GM19372 (cell line): Measurements from ENCODE around the gene CFAP45.

Experiments
- ATAC-seq: cut with Tn5 transposase; IDR thresholded peaks from one replicate; pipeline ENCODE4 v1.9.1; 2021; ENCODE audit warnings: mild to moderate bottlenecking, low read depth, moderate library complexity; ENCODE audit not compliant: unreplicated experiment

CFAP45 gene

DNA sequence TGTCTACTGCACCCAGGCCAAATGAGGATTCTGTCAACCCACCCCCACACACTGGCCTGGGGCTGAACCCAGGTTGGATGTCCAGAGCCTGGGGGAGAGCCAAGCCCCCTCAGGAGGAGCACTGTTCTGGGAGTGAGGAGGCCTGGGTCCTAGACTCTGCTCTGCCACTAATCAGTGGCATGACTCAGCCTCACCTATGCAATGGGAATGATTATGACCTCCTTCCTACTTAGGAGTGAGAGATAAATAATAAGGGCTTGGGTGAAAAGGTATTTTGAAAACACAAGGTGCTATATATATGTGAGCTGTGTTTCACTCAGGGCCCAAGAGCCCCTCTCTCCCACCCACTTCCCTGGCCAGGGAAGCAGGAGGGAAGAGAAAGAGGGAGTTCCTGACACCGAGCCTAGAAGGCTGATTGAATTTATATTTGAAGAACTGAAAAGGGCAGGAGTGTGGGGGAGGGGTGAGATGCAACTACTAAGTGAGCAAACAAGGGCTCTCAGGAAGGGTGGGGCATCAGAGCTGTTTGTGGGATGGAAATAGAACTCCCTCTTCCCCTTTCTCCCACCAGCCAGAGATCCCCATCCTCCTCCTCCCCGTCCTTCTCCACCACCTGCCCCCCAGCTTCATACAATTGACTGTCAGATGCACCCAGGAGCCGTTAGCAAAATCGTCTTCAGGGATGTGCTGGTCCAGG, 37.2 kb upstream of the CFAP45 start:
- ATAC-seq = no peak

DNA sequence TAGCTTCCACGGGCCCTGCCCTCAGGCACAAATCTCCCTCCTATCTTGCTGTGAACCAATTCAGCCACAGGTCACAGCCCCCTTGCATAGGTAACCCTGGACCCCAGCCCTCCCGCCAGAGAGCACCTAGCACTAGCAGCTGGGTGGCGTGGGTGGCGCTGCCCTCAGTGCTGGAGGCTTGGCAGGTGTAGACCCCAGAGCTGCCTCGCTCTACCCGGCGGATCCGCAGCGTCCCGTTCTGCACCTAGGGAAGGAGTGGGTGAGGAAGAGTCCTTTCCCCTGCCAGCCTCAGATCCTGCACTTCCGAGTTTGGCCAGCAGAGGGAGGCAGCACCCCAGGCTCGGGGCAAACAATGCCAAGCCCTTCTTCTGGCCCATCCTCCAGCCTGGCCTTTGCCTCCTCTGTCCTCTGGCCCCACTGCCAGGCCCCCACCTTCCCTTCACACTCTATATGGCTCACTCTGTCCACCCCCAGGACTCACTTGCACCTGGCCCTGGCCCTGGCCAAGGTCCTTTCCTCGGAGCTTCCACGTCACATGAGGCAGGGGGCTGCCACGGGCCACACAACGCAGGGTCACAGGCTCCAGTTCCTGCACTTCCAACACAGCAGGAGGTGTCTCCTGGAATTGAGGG, 36.4 kb upstream of the CFAP45 start:
- no peak for ATAC-seq

DNA sequence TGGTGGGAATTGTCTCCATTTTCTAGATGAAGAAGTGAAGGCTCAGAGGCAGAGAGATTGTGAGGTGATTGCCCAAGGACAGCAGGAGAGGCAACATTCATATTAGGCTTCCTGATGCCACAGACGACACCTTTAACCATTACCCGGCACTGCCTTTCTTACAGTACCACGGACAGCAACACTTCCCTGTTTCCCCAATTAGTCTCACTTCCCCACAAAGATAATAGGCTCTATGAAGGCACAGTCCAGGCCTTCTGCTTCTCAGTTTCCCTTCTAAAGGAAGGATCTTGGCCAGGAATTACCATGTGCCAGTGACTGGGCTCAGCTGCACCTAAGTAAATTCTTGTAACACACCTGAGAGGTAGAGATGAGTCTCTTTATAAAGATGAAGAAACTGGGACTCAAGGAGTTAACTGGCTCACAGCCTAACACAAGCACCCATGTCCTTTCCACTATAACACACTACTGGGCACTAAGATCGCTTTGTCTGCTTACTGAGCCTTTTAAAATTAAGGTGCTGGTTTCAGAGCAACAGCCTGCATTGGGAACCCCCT, 35.8 kb upstream of the CFAP45 start:
- no peak for ATAC-seq

DNA sequence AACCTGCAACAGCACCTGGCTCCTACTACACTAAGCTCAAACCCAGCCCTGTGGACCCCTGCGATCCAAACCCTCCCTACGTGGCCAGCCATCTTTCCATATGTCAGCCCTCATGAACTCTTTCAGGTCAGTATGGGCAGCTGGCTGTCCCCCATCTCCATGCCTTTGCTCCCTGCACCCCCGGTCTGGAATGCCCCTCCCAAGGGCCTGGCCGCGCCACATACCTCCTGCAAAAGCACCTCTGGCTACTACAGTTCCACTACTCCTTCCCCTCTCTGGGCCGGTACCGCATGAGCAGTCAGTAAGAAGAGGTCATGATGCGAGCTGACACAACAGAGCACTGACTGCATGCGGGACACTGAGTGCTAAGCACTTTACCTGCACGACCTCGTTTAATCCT, 35.3 kb upstream of the CFAP45 start:
- no peak for ATAC-seq

DNA sequence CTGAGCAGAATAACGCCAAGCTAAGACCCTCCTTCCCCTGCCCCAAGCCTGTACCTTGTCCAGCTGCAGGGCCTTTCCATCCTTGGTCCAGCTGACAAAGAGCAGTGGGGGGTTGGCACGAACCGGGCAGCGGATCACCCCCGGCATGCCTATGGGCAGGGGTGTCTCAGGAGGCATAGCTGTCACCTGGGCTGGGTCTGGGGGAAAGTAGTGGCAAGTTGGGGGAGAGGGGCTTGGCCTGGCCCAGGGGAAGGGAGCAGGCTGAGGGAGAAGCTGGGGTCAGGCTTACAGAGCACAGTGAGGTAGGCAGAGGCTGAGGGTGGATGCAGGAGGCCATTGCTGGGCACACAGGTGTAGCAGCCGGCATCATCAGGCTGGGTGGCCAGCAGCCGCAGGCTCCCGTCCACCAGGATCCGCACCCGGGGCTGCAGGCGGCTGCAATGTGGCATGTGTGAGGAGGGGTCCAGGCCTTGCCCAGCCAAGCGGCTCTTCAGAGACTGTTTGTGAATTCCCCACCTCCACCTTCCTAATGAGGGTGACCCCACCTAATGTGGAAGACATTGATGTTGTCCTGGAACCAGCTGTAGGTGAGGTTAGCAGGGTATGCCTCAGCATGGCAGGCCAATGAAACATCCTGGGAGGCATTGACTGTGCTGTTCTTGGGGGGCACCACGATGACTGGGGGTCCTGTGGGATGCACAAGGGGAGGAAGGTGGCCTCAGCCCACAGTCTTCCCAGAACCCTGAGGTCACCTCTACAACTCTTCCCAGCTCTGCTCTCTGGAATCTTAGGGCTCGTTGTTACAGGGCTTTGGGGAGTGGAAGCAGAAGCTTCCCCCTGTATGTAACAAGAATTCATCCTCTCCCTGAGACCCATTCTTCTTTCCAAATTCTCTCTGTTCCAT, 34.4 kb upstream of the CFAP45 start:
- ATAC-seq = no peak

DNA sequence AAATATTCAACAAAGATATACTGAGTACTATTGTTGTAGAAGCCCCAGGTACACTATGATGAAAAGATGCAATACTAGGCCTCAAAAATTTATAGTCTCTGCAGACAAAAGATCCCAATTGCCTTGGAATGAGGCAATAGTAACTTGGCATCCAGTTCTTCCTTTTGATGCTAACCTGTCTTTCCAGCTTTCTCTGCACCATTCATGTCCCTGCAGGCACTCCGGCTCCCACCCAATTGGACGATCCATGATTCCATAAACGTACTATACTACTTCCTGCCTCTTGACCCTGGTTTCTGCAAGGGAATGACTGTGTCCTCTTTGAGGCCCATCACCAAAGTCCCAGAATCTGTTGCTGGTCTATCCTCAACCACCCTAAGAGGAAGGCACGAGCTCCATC, 33.4 kb upstream of the CFAP45 start:
- ATAC-seq = no peak

DNA sequence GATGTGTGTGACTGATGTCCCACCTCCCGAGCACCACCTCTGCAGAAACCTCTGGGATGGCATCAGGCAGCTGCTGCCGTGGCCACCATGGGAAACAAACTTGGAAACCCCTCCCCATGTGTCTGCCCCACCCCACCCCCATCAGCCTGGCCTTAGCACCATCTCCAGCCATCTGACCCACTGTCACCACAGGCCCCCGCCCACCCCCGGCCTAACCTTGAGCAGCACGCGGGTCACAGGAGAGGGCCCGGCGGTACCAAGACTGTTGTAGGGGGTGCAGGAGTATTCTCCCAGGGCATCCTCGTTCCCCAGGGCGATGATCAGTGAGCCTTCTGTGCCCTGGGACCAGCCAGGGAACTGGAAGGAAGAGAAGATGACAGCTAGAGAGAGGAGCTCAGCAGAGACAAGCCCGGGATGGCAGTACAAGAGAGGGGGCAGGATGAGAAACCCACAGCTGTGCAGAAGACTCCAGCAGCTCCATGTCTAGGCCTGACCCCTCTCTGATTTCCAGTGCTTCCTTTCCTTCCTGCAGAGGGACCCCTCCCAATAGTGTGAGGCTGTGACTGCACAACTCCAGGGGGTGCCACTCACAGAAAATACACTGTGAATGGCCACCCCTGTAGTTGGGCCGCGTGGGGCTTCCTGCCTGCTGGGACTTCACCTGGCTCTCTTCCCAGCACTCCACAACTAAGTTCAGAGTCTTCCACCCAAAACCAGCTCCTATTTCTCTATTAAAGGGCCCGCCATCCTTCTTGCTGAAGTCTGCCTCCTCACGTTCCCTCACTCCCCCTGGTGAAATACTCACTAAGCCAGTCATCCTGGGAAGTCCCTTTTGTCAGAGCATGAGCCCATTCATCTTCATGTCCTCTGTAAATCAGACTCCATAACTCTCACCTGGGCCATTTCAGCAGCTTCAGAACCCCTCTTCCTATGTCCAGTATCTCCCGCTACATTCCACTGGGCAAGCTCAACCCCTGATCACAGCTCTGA, 32.6 kb upstream of the CFAP45 start:
- no peak for ATAC-seq

DNA sequence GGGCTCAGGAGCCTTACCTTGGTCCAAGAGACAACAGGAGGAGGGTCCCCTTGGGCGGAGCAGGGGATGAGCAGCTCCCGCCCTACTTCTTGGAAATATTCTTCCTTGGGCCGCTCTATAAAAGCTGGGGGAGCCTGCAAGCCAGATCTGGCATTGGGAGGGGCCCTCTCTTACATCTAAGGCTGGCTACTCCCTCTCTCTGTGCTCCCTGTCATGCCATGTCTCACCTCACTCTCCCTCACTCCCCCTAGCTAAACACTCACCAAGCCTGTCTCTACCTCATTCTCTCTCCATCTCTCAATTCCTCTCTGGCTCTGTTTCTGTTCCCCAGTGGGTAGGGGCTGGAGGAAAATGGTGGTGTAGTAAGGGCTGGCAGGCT, 31.8 kb upstream of the CFAP45 start:
- no peak for ATAC-seq

DNA sequence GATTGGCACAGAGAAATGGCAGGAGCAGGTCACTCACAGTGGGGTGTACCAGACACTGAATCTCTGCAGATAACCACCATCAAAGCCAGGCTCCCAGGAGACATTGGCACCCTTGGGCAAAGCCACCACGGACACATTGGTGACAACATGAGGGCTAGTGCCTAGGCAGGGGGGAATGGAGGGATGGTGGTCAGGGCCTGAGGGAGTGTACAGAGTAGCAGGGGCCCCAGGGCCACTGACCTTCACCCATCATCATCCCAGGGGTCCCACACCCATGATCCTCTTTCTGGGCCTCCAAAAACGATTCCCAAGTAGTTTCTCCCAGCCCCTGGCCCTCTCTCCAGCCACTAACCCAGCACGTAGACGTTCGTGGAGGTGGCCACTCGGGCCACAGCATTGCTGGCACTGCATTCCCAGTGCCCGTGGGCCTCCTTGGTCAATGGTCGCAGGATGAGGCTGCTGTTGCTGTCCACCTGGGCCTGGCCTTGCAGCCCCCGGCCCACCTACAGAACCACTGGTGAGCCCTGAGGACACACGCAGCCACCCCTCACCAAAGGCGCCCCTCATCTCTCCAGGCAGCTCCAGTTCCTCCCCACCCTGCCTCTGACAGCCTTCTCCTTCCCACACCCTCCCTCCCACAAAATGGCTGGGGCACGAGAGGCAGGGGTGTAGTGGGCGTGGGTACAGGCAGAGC, 31.3 kb upstream of the CFAP45 start:
- no peak for ATAC-seq

DNA sequence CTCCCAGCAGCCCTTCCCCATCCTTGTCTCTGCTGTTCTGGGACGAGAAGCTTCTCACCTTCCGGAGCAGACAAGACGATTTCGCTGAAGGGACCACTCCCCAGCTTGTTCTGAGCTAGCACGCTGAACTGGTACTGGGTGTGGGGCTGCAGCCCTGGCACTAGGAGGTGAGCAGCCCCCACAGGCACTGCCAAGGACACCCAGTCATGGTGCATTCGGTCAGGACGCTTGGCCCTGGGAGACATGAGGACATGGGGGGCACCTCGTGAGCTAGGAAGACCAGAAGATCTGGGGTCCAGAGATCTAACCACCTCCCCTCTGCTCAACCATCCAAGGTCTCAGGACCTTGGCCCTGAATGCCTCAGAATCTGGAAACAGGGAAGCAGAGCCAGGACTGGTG, 30.7 kb upstream of the CFAP45 start:
- no peak for ATAC-seq

DNA sequence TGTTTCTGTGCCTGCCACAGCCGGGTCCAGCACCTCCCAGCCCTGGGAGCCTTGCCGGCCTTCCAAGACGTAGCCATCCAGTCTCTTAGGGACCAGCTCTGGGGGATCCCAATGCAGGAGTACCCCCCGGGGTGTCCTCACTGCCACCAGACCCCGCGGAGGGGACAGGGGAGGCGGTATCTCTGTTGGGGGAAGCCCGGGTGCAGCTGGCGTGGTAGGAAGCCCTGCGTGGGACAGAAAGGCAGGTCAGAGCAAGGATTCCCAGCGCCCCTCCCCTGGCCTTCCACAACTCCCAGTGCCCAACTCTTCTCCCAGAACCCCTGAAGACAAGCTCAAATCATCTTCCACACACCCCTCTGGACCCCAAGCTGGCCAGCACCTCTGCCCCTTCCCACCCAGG, 30.3 kb upstream of the CFAP45 start:
- ATAC-seq = no peak

DNA sequence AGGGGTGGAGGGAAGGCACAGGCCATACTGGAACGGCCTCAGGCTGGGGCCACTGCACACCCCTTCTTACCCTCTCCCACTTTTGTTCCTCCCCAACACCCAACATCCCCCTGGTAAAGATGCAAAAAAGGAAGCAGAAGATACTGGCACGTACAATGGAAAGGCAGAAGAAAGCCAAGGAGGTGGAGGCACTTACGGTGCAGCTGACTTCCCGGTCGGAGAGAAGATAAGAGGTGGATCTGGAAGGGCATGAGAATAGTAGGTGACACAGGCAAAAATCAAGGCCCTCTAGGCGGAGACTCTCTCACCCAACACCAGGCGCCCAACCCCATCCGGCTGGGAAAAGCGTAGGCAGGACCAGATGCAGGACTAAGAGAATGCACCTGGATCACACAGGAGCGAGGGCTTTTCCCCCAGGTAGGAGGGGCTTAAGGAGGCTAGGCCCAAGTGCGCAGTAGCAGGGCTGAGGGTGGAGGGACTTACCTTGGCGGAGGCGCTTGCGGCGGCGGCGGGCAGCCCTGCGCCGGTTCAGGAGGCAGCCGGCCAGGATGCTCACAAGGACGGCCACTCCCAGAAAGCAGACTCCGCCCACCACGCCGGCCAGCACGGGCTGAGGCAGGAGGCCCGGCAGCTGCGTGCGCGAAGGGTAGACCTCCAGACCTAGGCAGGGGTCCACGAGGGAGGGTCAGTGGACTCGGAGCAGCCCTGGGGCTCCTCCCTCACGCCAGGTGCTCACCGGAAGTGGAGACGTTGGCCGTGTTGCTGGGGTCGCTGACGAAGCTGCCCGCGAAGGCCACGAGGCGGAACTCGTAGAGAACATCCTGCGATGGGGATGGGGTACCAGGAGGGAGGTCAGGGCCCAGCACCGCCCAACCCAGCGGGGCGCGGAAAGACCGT, 29.4 kb upstream of the CFAP45 start:
- no peak for ATAC-seq

DNA sequence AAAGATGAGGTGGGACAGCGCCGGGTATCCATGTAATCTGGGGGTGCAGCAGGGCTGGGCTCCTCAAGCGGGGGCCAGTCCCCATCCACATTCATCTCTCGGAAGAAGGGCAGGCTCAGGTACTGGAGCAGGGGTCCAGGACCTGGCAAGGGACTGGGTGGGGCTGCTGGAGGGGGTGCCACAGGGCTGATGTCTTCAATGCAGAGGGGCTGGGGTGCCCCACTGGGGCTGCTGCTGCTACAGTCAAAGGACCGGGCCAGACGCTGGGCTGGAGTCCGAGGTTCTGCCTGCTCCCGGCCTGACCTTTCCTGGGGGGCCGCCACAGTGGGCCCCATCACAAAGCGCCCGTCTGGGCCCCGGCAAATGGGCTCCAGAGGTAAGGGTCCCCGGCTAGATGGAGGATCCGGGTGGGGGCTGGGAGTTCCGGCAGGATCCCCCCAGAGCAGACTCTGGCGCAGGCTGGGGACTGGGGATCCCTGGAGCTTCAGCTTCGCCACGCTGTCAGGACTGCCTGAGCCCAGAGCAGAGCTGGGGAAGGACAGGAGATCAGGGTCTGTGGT, 28.6 kb upstream of the CFAP45 start:
- no peak for ATAC-seq

DNA sequence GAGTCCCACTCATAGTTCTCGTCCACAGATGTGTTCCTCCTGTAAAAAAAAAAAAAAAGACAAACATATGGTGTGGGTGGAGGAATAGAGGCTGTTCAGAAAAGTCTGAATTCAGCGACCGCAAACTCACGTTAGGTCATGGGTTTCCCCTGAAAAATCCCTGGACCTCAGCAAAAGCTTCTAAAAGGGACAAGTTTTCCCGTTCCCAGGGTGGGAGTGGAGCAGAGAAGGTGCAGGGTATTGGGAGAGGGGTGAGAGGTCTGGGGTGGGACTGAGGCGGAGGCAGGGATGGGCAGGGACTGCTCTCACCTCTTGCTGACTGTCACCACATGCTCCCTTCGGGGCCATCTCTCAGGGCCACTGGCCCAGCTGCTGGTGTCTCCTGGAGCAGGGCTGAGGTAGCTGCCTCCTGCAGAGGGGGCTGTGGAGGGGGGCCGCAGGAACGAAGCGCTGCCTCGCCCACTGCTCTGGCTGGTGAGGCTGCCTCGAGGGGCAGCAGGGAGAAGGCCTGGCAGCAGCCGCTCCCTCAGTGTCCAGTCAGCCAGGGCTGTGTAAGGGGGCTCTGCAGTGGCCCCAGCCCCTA, 28.0 kb upstream of the CFAP45 start:
- ATAC-seq = no peak

DNA sequence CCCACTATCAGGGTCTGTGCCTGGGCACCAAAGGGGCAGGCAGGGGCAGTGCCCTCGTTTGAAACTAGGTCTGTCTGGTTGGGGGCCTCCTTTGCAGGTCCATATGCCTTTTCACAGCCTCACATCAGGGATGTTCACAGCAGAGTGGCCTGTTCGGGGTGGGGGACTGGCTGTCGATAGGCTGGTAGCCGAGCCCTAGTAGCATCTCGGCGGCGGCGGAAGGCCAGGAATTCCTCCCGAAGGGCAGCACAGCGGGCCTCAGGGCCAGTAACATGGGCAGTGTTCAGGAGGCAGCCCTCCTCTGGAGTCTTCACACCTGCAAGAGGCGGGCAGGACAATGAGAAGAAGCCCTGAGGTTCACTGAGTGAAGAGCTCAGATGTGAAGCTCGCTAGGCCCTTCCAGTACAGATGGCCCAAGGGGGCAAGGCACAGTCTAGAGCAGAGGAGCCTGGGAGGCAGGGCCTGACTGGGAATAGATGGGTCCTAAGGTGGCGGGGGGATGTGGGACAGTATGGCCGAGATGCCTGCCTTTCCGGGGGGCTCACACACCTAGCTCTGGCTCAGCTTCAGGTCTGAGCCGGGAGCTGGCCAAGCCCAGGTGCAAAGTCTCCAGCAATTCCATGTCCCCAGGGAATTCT, 27.4 kb upstream of the CFAP45 start:
- ATAC-seq = no peak

DNA sequence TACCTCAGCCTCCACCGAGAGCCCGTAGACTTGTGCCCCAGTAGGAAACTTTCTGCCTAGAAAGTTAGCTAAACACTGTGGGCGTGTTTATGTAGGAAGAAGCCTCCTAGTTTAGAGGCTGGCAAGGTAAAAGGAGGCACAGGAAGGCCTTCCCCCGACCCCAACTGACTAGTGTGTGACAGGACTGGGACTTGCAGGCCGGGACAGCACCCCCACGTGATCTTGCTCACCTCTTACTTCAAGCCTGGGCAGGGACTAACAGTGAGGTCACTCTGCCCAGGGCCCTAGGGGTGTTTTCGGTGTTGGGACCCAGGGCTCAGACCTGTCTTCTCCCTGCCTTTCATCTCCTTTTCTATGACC, 25.7 kb upstream of the CFAP45 start:
- ATAC-seq = peak; percentile 6
